H9 (cell line): ENCODE data around the gene MOCOS. TPM values are rescaled to one million over a fixed set of nuclear protein-coding genes. Genes with fewer than 3 reads are reported as not detected.

Experiments used
- DNase-seq: peaks from one replicate; pipeline ENCODE4 v3.0.0-alpha.2; 2017
- H2AFZ ChIP-seq: one replicate; pipeline ENCODE4 v1.6.1; 2013; ENCODE audit warnings: mild to moderate bottlenecking, low read length, control low read depth, moderate library complexity
- H2AK5ac ChIP-seq: 2 replicates; pipeline ENCODE4 v1.6.1; 2013; ENCODE audit warnings: low read length, control low read depth, mixed read lengths; ENCODE audit not compliant: insufficient read length
- H2BK120ac ChIP-seq: one replicate; pipeline ENCODE4 v1.6.1; 2013; ENCODE audit warnings: low read depth, mild to moderate bottlenecking, low read length, control low read depth, inconsistent platforms; ENCODE audit not compliant: poor library complexity, severe bottlenecking
- H2BK12ac ChIP-seq: 2 replicates; pipeline ENCODE4 v1.6.1; 2013; ENCODE audit warnings: low read length, control low read depth, mixed read lengths, low read depth; ENCODE audit not compliant: insufficient read length
- H2BK15ac ChIP-seq: 2 replicates; pipeline ENCODE4 v1.6.1; 2013; ENCODE audit warnings: low read depth, low read length, control low read depth
- H2BK20ac ChIP-seq: one replicate; pipeline ENCODE4 v1.6.1; 2013; ENCODE audit warnings: low read depth, mild to moderate bottlenecking, low read length, control low read depth, inconsistent platforms; ENCODE audit not compliant: poor library complexity, severe bottlenecking
- H2BK5ac ChIP-seq: 2 replicates; pipeline ENCODE4 v1.6.1; 2013; ENCODE audit warnings: low read length, control low read depth, mixed read lengths; ENCODE audit not compliant: insufficient read length
- H3K14ac ChIP-seq: 2 replicates; pipeline ENCODE4 v1.6.1; 2013; ENCODE audit warnings: low read length, control low read depth; ENCODE audit not compliant: insufficient read depth
- H3K18ac ChIP-seq: 2 replicates; pipeline ENCODE4 v1.6.1; 2013; ENCODE audit warnings: low read depth, mild to moderate bottlenecking, mixed read lengths, low read length, control low read depth; ENCODE audit not compliant: insufficient read length
- H3K23ac ChIP-seq: 2 replicates; pipeline ENCODE4 v1.6.1; 2013; ENCODE audit warnings: low read length, control low read depth, mixed read lengths, low read depth; ENCODE audit not compliant: insufficient read length
- H3K23me2 ChIP-seq: 2 replicates; pipeline ENCODE4 v1.6.1; 2013; ENCODE audit warnings: low read depth, mild to moderate bottlenecking, mixed read lengths, low read length, control low read depth; ENCODE audit not compliant: insufficient read length, poor library complexity, severe bottlenecking
- H3K27ac ChIP-seq: 2 replicates; pipeline ENCODE4 v1.5.1; 2013; ENCODE audit warnings: low read length, control low read depth, mixed read lengths, low read depth; ENCODE audit not compliant: insufficient read length
- H3K27me3 ChIP-seq: 2 replicates; pipeline ENCODE4 v1.6.1; 2013; ENCODE audit warnings: low read length, control low read depth, inconsistent platforms; ENCODE audit not compliant: insufficient read depth
- H3K4ac ChIP-seq: 2 replicates; pipeline ENCODE4 v1.6.1; 2013; ENCODE audit warnings: low read depth, mild to moderate bottlenecking, control low read depth, inconsistent platforms, low read length, moderate library complexity
- H3K4me1 ChIP-seq: 2 replicates; pipeline ENCODE4 v1.6.1; 2013; ENCODE audit warnings: low read length, control low read depth, inconsistent platforms; ENCODE audit not compliant: insufficient read depth
- H3K4me2 ChIP-seq: 2 replicates; pipeline ENCODE4 v1.6.1; 2013; ENCODE audit warnings: low read length, control low read depth, mixed read lengths; ENCODE audit not compliant: insufficient read length, insufficient read depth
- H3K56ac ChIP-seq: 2 replicates; pipeline ENCODE4 v1.6.1; 2013; ENCODE audit warnings: low read depth, mild to moderate bottlenecking, mixed read lengths, low read length, control low read depth; ENCODE audit not compliant: insufficient read length
- H3K79me1 ChIP-seq: 2 replicates; pipeline ENCODE4 v1.6.1; 2013; ENCODE audit warnings: low read depth, mild to moderate bottlenecking, moderate library complexity, low read length, control low read depth, inconsistent platforms; ENCODE audit not compliant: insufficient read depth, poor library complexity, severe bottlenecking
- H3K79me2 ChIP-seq: 2 replicates; pipeline ENCODE4 v1.6.1; 2013; ENCODE audit warnings: low read length, control low read depth, inconsistent platforms; ENCODE audit not compliant: insufficient read depth
- H3K9ac ChIP-seq: 2 replicates; pipeline ENCODE4 v1.6.1; 2013; ENCODE audit warnings: low read length, control low read depth, mixed read lengths; ENCODE audit not compliant: insufficient read length; ENCODE audit errors: extremely low read depth
- H3K9me3 ChIP-seq: one replicate; pipeline ENCODE4 v1.6.1; 2013; ENCODE audit warnings: low read depth, low read length, inconsistent platforms; ENCODE audit not compliant: control insufficient read depth
- H3T11ph ChIP-seq: one replicate; pipeline ENCODE4 v1.6.1; 2013; ENCODE audit warnings: mild to moderate bottlenecking, low read length, control low read depth, inconsistent platforms
- H4K20me1 ChIP-seq: one replicate; pipeline ENCODE4 v1.6.1; 2013; ENCODE audit not compliant: control insufficient read depth, insufficient read length, insufficient read depth
- H4K5ac ChIP-seq: 2 replicates; pipeline ENCODE4 v1.6.1; 2013; ENCODE audit warnings: low read depth, mild to moderate bottlenecking, mixed read lengths, low read length, control low read depth; ENCODE audit not compliant: insufficient read length
- H4K8ac ChIP-seq: replicated peaks from 2 replicates; pipeline ENCODE4 v1.6.1; 2013; ENCODE audit warnings: low read length, control low read depth, mixed read lengths, low read depth; ENCODE audit not compliant: insufficient read length
- H4K91ac ChIP-seq: 2 replicates; pipeline ENCODE4 v1.6.1; 2013; ENCODE audit warnings: low read depth, mild to moderate bottlenecking, moderate library complexity, mixed read lengths, low read length, control low read depth; ENCODE audit not compliant: insufficient read length
- H3K27ac Mint-ChIP-seq, 3 experiments: 2 replicates in 2 of 3; 3 replicates in 1 of 3; pipeline ENCODE4 v1.8.0; 2020 to 2021; ENCODE audit warnings: mixed read lengths in 3 of 3, mild to moderate bottlenecking in 1 of 3, moderate library complexity in 1 of 3
- H3K27me3 Mint-ChIP-seq: 2 replicates; pipeline ENCODE4 v1.8.0; 2021; ENCODE audit warnings: low read depth, mild to moderate bottlenecking, moderate library complexity, mixed read lengths
- H3K36me3 Mint-ChIP-seq, 3 experiments: 2 replicates in 2 of 3; 3 replicates in 1 of 3; pipeline ENCODE4 v1.8.0; 2020 to 2021; ENCODE audit warnings: low read depth in 3 of 3, mixed read lengths in 3 of 3; ENCODE audit not compliant: insufficient read depth in 1 of 3
- H3K4me1 Mint-ChIP-seq, 2 experiments: 2 replicates each; pipeline ENCODE4 v1.8.0; 2020; ENCODE audit warnings: mixed read lengths in 2 of 2
- H3K4me3 Mint-ChIP-seq, 2 experiments: 2 replicates in 1 of 2; 3 replicates in 1 of 2; pipeline ENCODE4 v1.8.0; 2020 to 2021; ENCODE audit warnings: mild to moderate bottlenecking in 2 of 2, mixed read lengths in 2 of 2, moderate library complexity in 1 of 2
- H3K9me3 Mint-ChIP-seq, 2 experiments: 2 replicates in 1 of 2; 3 replicates in 1 of 2; pipeline ENCODE4 v1.8.0; 2020; ENCODE audit warnings: mild to moderate bottlenecking in 2 of 2, mixed read lengths in 2 of 2, moderate library complexity in 1 of 2
- total RNA-seq: library from RNA; stranded (reverse); gene quantifications from 2 replicates; pipeline ENCODE4 v1.2.1, GENCODE V29; 2021
- TF ChIP-seq, protein P1 (sequence below): fragments of 200-600 bp; sonication (generic); conservative IDR thresholded peaks from 3 replicates; pipeline ENCODE4 v1.8.0; 2021; ENCODE audit warnings: antibody characterized with exemption, mild to moderate bottlenecking

Gene MOCOS
- total RNA-seq, 1 experiment from 2014 or later, result 6.0 TPM

GRCh38 chr18:36157441-36157840 is 29.9 kb upstream of the MOCOS start:
- H2BK12ac ChIP-seq, result no peak overlapping the region
- no peak overlapping the region for H3T11ph ChIP-seq
- H2BK120ac ChIP-seq, result no peak overlapping the region
- no peak overlapping the region for H3K14ac ChIP-seq
- H3K56ac ChIP-seq, result no peak overlapping the region
- H3K23me2 ChIP-seq, result no peaks in the 10 kb centered on the region
- H3K4me1 Mint-ChIP-seq, result no peaks in the 10 kb centered on the region
- H2AK5ac ChIP-seq, result no peak overlapping the region
- no peaks in the 10 kb centered on the region for H3K27me3 ChIP-seq
- TF ChIP-seq, protein P1, sequence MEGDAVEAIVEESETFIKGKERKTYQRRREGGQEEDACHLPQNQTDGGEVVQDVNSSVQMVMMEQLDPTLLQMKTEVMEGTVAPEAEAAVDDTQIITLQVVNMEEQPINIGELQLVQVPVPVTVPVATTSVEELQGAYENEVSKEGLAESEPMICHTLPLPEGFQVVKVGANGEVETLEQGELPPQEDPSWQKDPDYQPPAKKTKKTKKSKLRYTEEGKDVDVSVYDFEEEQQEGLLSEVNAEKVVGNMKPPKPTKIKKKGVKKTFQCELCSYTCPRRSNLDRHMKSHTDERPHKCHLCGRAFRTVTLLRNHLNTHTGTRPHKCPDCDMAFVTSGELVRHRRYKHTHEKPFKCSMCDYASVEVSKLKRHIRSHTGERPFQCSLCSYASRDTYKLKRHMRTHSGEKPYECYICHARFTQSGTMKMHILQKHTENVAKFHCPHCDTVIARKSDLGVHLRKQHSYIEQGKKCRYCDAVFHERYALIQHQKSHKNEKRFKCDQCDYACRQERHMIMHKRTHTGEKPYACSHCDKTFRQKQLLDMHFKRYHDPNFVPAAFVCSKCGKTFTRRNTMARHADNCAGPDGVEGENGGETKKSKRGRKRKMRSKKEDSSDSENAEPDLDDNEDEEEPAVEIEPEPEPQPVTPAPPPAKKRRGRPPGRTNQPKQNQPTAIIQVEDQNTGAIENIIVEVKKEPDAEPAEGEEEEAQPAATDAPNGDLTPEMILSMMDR, result no peak
- H3K9me3 Mint-ChIP-seq, result no peaks in the 10 kb centered on the region
- no peak overlapping the region for H3K27ac ChIP-seq
- H4K20me1 ChIP-seq, result no peaks in the 10 kb centered on the region
- H4K8ac ChIP-seq, result no peak overlapping the region
- no peak overlapping the region for H3K23ac ChIP-seq
- no peaks in the 10 kb centered on the region for H3K9me3 ChIP-seq
- no peak overlapping the region for H2BK5ac ChIP-seq
- H3K4ac ChIP-seq, result no peak overlapping the region
- H3K27me3 Mint-ChIP-seq, result no peaks in the 10 kb centered on the region
- peaks cover 40 to 88% (median 86%) of the 10 kb centered on the region in 3 experiments; a peak in 6 of 7 replicates for H3K36me3 Mint-ChIP-seq
- no peak overlapping the region for H4K5ac ChIP-seq
- H4K91ac ChIP-seq, result no peak overlapping the region
- H3K27ac Mint-ChIP-seq, result peak overlapping the region in 1 of 3 experiments; percentile 10; a peak in 1 of 7 replicates
- no peak overlapping the region for H2BK15ac ChIP-seq
- no peak for DNase-seq
- H3K79me1 ChIP-seq, result no peaks in the 10 kb centered on the region
- H3K79me2 ChIP-seq, result no peaks in the 10 kb centered on the region
- H3K9ac ChIP-seq, result no peak overlapping the region
- H2AFZ ChIP-seq, result no peak overlapping the region
- H3K4me2 ChIP-seq, result no peak overlapping the region
- no peak overlapping the region for H2BK20ac ChIP-seq
- H3K4me1 ChIP-seq, result no peaks in the 10 kb centered on the region
- no peak overlapping the region for H3K4me3 Mint-ChIP-seq
- H3K18ac ChIP-seq, result no peak overlapping the region
